K562 (cell line): ENCODE results near the gene JAG2. TPM values are rescaled to one million over a fixed set of nuclear protein-coding genes. Genes with fewer than 3 reads are reported as not detected.

Experiments used
- ETV5 ChIP-seq: sonication (generic); formaldehyde crosslinking; IDR thresholded peaks from 2 replicates; pipeline ENCODE4 v1.4.0; 2020; ENCODE audit warnings: low read depth, mild to moderate bottlenecking, missing genetic modification reagents
- GATAD2A ChIP-seq: fragments of 450-650 bp; IDR thresholded peaks from 2 replicates; pipeline ENCODE4 v1.6.1; 2017
- MCM7 ChIP-seq, 2 experiments: fragments of 450-650 bp; IDR thresholded peaks; 2 replicates each; pipeline ENCODE4 v1.6.1; 2016 to 2018
- MEF2D ChIP-seq: conservative IDR thresholded peaks from 2 replicates; pipeline ENCODE4 v1.6.1; 2016; ENCODE audit warnings: low read depth, missing genetic modification characterization, missing compliant biosample characterization
- MGA ChIP-seq: fragments of 450-650 bp; IDR thresholded peaks from 2 replicates; pipeline ENCODE4 v1.6.1; 2016; ENCODE audit warnings: mild to moderate bottlenecking, moderate library complexity
- NFRKB ChIP-seq: fragments of 450-650 bp; IDR thresholded peaks from 2 replicates; pipeline ENCODE4 v1.6.1; 2016; ENCODE audit warnings: low read depth
- SETDB1 ChIP-seq: IDR thresholded peaks from one replicate; pipeline ENCODE4 v1.6.1; 2012; ENCODE audit warnings: low read length, control low read depth, inconsistent platforms
- SRSF1 ChIP-seq: fragments of 200-400 bp; formaldehyde crosslinking; IDR thresholded peaks from 2 replicates; pipeline ENCODE4 v1.6.1; 2017; ENCODE audit warnings: mild to moderate bottlenecking, low read depth, low read length, moderate library complexity
- ZFX ChIP-seq: sonication (generic); formaldehyde crosslinking; IDR thresholded peaks from 2 replicates; pipeline ENCODE4 v1.8.0; 2022; ENCODE audit warnings: mild to moderate bottlenecking, missing genetic modification reagents, moderate library complexity
- ZKSCAN1 ChIP-seq: fragments of 150-350 bp; IDR thresholded peaks from 2 replicates; pipeline ENCODE4 v1.6.1; 2016; ENCODE audit warnings: low read depth, low read length
- ZNF133 ChIP-seq: fragments of 250-450 bp; sonication (Bioruptor Pico); IDR thresholded peaks from 2 replicates; pipeline ENCODE4 v1.4.0; 2020; ENCODE audit warnings: mild to moderate bottlenecking
- polyA plus RNA-seq, 8 experiments: library from polyadenylated mRNA; depleted of rRNA in 4 of 8; stranded (reverse) in 5 of 8; unstranded in 3 of 8; fragments of >200 nt; fragmentation: Nextera tagmentation in 2 of 8; fragmentation: Illumina TruSeq in 1 of 8; extraction: Ambion mirVana in 2 of 8; extraction: Trizol in 1 of 8; gene quantifications; 2 replicates each; pipeline versions ENCODE4 v1.2.1 to v1.2.3, GENCODE V29; 2011 to 2014; ENCODE audit warnings: inconsistent platforms in 1 of 8, missing spikeins in 1 of 8
- total RNA-seq, 7 experiments: library from RNA; depleted of rRNA in 6 of 7; stranded (reverse); fragments of >200 nt in 6 of 7; fragmentation: Illumina TruSeq in 2 of 7; extraction: Trizol in 2 of 7; gene quantifications; 2 replicates each; pipeline versions ENCODE4 v1.2.1 to v1.2.3, GENCODE V29; 2011 to 2021; ENCODE audit warnings: low replicate concordance in 1 of 7

JAG2 gene
- total and polyA plus RNA-seq, 9 of the 15 experiments (the other 6 are each of a cell fraction or from before 2014, with no cell fraction given), result 0.25 to 48.4 (median 8.6) TPM

GRCh38 chr14:105117257-105117646 is 51.3 kb downstream of the JAG2 start (continued):
- TF ChIP-seq MGA (no peak), SETDB1 (no peak), MCM7 (IDR thresholded peaks at IDR 0.05) (no peak), NFRKB (no peak), MEF2D (tag) (no peak), ZNF133 (CRISPR knock-in tag) (no peak), GATAD2A (no peak), SRSF1 (no peak), ZFX (CRISPR knock-in tag) (no peak), ETV5 (CRISPR knock-in tag) (no peak), ZKSCAN1 (no peak)
